HT-29 (cell line): ENCODE results near the gene B4GALNT3. TPM values are rescaled to one million over a fixed set of nuclear protein-coding genes. Genes with fewer than 3 reads are reported as not detected.

Experiments used
- DNase-seq: peaks from one replicate; pipeline ENCODE4 v3.0.0-alpha.2; 2015; ENCODE audit warnings: low spot score
- total RNA-seq: library from RNA; depleted of rRNA; stranded (reverse); fragments of >200 nt; shearing (Covaris generic); gene quantifications from 2 replicates; pipeline ENCODE4 v1.2.3, GENCODE V29; 2014

Gene B4GALNT3
- total RNA-seq, 1 experiment from 2014 or later = 30.8 TPM

DNA sequence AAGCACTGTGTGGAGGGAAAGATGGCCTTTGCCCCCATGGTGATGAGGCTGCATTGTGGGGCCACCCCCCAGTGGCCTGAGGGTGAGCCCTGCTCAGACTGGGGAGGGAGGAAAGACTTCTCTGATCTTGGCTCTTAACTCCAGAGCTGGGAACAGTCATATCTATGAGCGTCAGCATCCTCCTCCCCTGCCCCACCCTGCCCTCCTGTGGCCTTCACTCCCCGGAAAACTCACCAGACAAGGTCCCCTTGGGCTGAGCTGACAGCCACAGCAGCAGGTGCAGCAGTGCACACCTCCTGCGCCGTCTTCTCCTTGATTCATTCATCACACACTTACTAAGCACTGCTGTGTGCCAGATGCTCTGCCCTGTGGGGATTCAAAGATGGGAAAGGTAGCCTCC lies 98.8 kb downstream of the B4GALNT3 start:
- no peak for DNase-seq

DNA sequence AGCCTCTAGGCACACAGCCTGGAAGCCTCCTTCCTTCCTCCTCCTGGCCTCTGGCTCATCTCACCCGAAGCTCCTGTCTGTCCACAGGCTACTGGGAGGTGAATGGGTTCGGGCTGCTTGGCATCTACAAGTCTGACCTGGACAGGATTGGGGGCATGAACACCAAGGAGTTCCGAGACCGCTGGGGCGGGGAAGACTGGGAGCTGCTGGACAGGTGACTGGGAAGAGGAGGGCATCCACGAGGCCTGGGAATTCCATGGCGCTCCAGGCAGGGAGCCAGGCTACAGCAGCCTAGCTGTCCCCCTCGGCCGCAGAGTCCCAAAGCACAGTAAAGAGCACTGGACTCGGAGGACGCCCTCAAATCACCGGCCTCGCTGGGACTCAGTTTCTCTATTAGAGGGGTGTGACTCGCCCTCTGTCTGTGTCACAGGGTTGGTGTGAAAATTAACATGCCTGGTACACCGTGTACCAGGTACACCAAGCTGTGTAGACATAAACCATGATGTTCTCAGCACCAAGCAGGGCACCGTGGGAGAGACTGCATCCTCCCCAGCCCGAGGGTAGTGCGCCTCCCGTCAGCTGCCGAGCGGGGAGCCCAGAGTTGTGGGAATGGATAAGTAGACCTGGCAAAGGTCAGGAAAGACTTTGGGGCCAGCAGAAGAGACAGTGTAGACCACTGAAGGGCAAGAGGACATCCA lies 99.6 kb downstream of the B4GALNT3 start:
- no peak for DNase-seq

DNA sequence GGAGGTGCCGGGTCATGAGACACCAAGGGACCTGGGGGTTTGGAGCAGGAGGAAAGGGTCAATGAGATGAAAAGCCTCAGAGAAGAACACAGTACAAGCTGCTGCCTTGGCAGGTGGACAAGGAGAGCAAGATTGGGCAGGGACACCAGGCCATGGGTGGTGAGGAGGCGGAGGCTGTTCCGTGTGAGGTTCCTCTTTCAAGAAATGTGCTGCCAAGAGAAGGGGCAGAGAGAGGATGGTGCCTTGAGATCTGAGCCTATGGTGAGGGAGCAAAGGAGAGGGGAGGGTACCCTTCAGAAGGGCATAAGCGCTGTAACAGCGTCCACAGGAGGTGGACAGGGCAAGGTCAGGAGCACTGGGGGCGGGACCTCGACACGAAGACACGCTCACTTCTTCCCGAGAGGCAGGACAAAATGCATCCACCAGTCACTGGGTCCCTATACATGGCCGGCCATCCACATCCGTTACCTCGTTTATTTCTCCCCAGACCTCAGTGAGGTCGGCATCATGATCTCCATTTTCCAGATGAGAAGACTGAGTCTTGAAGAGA lies 100.2 kb downstream of the B4GALNT3 start:
- DNase-seq = no peak

DNA sequence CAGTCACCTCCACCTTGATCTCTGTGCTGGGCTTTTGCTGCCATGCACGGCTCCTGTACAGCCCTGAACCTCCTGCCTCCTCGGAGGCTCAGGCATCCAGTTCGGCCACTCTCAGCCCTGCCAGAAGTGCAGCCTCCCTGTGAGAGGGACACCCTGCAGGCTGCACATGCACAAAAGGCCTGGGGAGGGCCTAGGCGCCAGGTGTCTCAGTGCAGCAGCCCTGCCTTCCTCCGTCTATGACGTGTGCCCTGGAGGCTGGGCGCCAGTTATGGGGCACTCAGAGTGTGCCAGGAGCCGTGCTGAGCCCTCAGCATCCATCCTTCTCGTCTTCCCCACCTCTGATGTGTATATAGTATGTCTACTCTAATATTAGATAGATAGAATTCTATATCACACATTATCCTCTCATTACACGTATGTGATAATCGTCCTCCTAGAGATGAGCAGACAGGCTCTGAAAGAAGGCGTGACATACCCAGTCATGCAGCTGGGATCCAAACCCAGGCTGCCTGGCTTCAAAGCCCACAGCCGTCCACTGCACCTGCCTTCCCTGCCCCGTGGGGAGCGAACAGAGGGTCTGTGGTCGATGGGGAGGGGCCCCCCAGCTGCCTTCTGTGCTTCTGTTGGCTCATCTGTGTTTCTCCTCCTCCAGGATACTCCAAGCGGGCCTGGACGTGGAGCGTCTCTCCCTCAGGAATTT lies 101.1 kb downstream of the B4GALNT3 start:
- DNase-seq = no peak

DNA sequence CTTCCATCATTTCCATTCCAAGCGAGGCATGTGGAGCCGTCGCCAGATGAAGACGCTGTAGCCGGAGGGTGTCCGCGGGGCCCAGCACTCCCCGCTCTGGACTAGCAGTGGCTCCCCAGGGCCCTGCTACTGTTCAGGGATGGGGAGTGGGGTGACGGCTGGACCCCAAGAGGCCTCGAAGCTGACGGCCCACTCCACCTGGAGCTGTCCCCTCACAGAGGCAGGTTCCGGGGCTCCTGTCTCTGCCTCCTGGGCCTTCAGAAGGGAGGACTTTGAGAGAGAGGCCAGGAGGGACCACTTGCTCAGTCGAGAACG lies 101.6 kb downstream of the B4GALNT3 start:
- DNase-seq = no peak

DNA sequence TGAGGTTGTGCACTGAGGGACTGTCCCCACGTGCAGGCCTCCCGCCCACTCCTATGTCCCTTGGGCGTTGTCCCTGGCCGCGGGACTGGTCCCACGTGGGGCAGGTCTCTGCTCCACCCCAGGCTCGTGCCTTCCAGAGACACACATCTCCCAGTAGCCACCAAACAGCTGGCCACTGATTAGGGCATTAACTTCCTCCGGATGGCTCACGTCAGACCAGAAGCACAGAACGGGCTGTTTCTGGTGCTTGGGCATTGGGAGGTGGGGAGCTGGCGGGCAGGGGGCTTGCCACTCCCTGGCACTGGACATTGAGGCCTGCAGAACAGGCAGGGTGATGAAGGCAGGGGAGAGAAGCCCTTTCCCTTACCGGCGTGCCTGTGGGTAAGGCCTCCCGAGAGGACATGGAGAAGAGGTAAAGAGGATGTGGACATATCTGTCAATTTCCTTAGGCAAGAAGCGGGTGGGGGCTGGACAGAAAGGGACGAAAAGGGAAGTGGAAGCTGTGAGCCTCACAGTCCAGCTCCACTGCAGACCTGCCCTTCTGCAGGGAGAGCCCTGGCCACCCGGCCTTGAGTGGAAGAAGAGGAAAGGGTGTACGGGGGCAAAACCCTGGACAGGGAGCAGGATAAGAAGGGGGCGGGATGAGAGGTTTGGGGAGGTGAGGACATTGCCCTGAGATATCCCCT lies 102.3 kb downstream of the B4GALNT3 start:
- DNase-seq = no peak

DNA sequence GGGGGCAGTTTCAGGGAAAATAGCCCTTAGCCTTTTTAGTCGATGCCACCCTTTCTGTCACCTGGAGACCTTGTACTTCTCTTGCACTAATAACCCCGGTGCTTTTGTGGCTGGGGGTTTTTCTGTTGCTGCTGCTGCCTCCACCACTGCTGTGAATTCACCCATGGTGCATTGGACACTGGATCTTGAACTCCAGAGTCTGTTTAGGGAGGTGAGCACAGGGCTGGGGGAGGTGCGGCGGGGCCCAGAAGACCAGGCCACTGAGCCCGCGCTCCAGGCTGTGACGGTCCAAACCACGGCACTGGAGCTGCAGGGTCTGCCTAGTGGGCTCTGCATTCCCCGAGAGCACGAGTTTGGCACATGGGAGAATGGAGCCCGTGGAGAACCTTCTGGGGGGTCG lies 102.9 kb downstream of the B4GALNT3 start:
- DNase-seq = no peak

DNA sequence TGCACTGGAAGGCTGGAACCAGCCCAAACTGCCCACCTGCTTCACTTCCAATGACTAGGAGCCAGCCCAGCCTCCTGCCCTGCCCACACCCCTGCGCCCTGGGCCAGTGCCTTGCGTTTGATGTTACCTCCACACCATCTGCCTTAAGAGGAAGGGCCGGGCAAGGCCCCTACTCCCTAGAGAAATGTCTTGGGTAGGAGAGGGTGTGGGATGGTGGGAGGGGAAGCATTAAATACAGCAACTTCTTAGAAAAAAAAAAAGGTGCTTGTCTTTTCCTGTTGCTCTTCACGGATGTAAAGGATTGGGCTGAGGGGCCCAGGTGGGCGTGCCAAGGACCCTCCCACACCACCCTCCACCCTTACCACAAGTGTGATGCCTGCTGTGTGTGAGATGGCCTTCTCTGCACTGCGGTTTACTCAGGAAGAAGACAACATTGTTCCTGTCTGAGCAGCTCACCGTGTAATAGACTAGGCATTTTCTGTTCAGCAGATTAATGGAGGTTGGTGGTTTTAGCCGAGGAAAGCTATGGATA lies 103.6 kb downstream of the B4GALNT3 start:
- DNase-seq = no peak

DNA sequence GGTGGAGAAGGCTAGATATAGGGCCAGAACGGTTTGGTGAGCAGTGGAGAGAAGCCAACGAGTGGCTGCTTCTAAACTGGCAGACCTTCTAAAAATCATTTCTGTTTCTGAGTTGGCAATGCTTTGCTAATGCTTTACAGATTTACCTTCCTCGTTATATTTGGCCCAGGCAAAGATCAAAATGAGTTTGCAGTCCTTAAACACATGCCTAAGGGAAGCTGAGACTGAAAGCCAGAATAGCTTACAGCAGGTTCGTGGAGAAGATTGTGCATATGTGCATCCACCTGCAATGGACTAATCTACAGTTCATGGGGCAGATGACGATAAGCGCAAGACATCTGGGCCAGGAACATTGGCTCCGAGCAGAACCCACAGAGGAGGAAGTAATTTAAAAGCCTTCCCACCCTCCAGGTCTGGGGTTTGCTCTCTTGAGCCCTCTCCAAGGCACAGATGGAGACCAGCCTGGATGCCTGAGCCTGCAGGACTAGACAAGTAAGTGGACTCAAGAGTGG lies 104.1 kb downstream of the B4GALNT3 start:
- DNase-seq = no peak

DNA sequence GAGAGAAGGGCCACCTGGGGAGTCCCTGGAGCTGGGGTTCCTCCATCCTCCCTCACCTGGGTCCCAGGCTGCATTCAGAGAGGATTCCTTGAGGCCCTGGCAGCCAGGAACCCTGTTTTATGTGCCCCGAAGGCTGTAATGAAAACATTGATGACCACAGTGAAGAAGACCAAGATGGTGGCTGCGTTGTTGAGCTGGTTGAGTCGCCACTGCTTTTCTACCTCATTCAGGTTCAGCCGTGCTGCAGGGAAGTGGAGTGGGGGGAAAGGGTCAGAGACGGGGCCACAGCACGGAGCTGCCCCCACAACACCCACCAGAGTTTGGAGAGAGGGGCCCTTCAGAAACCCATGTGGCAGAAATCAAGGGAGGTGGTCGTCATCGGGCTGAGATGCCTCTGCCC lies 105.4 kb downstream of the B4GALNT3 start:
- no peak for DNase-seq

DNA sequence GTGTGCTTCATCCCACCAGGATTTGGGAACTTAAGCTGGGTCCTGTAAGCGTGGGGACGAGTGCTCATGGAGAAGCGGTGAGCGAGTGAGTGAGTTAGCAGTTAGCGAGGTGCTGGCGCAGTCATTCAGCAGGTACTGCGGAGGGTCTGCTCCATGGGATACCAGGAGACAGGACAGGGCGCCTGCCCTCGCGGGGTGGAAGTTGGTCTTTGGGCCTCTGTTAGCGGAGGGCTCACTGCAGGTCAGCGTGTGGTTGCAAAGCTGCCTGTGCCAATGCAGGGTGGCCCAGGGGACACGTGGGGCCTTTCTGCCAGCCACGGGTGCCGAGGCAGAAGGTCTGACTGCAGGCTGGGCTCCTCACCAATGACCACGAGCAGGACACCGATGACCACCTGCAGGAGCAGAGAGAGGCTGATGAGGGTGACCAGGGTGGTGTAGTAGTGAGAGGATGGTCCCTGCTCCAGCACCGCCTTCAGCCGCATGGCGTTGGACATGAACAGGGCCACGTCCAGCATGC lies 105.9 kb downstream of the B4GALNT3 start:
- DNase-seq = no peak

DNA sequence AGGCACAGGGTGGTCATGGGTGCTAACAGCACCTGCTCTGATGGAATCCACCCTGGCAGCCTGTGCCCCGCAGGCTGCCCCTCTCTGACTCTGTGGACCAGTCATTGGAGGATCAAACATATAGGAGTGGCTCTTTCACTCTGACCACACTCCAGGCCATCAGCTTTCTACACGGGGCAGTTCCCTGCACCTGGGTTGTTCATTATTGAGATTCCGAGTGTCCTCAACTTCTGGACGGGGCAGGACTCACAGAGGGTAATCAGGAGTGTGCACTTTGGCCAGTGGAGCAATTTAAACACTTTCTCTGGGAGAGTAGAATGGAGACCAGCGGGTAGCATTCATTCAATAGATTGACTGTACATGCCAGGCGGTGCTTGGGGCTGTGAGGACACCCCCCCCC lies 108.7 kb downstream of the B4GALNT3 start:
- no peak for DNase-seq

DNA sequence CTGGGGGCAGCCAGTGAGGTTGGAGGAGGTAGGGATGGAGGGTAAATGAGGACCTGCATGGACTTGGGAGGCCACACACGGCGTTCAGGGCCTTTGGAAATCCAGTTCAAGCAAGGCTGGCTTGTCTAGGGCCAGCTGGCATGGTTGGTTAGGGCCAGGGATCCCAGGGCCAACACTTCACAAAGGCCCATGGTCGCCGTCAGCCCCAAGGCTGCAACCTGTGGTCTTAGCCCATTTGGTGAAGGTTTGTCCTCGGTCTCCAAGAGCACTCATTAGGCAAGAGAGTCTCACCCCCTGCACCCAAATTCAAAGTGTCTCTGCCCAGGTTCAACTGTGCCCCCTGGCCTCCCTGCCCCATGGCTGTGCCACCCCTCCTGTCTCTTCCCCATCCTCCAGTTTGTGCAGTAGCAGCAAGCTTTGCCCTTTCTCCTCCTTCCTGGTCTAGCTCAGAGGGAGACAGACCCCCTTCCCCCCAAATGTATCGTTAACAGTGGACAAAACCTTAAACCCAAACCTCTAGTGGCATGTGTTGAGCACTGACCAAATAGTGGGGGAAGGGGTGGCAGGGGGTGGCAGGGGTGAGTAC lies 109.4 kb downstream of the B4GALNT3 start:
- no peak for DNase-seq

DNA sequence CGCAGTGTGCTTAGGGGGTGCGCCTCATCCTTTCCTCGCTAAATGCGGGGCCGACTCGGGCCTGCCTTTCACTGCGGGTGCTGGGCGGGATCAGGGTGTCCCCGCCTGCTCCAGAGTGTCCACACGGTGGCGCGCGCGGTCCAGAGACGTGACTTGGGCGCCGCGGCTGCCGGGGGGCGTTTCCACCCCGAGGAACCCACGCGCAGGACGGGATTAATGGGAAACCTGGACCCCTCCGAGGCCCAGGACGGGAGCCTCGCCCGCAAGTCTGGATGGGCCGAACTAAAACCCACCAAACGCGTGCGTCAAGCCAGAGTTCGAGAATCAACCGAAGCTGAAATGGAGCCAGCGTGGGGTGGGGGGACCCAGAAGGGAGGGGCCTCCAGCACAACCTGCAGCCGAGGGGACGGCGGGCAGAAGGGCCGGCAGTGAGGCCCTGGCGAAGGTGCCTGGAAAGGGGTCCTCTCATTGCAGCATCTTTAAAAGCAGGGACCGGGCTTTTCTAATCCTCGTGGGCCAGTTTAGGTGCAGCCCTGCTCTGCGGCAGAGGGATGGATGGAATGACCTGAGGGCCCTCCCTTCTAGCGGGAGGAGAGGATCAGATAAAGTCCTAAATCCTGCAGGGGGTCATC lies 110.2 kb downstream of the B4GALNT3 start:
- DNase-seq = peak; percentile 88

DNA sequence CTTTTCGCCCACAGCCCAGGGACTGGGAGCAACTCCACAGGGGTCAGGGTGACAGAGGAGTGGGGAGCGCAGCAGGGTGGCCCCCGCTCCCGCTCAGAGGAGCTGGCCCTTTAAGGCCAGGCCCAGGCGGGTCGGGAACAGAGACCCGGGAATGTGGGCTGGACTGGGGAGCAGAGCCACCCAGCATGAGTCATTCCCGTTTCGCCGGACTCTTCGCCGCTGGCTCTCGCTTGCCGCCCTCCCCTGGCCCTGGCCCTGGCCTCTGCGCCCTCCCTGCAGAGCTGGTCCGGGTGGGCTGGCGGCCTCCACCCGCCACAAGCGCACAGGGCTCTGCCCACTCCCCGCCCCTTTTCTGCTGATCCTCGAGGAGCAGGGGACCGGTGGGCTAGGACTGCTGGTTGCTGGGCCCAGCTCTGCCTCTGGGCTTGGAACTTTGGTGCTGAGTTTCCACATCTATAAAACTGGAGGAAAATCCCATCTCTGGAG lies 110.7 kb downstream of the B4GALNT3 start:
- DNase-seq = peak; percentile 93

DNA sequence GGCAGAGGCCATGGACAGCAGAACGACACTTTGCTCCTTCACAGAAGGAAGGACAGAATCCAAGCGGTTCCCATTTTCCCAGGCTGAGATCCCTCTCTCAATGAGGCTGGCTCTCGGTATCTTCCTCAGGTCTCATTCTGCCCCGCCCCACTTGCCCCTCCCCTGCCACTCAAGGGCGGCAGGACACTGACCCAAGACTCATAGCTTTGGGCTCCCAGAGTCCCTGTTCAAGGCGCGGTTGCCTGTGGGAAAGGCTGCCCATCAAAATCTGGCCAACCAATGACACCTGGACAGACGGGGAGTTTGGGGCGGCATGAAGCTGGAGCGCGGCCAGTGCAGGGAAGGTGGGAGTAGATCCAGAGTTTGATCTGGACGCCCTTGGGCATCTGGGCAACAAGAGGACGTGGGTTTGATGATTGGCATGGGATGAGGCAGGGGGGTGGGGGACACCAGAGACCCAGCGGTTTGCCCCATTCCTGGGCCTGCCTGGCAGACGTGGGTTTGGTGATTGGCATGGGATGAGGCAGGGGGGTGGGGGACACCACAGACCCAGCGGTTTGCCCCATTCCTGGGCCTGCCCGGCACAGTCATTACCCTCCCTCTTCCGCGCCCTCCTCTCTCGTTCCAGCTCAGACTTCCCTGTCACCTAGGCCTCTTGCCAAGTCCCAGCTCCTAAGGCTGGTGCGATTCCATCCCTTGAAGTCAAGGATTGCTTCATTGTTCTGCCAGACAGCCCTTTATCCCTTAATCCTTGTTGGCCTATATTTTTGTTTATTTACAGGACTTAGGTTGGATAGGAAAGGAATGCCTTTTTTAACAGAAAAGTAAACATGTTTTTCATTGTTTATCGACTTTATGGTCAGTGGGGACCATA lies 111.4 kb downstream of the B4GALNT3 start:
- peak; percentile 83 for DNase-seq

DNA sequence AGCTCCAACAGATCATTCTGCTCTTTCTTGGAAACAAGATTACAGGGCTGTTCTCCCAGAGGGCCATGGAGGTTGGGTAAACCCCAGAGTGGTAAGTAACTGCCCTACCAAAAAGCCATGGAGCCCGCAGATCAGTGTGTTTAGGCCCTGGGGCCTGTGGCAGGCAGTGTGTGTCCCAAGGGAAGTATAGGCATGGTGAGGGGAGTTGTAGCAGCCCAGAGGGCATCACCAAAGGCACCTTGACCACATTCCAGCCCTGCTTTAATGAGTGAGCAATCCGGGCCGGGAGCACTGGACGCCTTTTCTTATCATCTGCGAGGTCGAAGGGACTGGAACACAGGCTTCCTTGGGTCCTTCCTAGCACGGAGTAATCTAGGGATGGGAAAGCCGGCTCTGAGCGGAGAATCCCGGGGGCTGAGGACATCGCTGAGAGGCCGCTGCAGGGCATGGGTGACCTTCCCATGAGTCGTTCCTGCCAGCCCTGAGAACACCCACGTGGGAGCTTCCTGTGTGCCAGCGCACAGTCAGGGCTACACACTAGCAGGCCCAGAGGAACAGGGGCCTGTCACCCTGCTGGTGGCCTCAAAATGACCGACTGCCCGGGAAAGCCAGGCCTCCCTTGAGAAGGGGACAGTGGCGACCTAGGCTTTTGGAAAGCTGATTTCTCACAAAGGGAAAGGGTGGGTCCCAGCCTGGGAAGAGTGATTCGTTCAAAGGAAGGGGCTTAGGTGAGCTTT lies 112.2 kb downstream of the B4GALNT3 start:
- DNase-seq = no peak

DNA sequence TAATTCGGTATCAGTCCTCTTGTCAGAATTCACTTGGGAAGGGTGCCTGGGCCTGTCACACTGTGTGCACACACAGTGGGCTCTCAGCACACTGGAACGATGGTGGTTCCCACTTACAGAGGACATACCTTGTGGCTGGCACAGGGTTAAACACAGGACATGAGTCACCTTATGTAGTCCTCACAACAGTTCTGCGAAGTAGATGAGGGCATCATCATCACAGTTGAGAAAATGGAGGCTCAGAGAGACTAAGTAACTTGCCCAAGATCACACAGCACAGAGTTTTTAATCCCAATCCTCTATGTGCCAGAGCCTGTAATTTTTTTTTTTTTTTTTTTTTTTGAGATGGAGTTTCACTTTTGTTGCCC lies 112.8 kb downstream of the B4GALNT3 start:
- DNase-seq = peak; percentile 18

DNA sequence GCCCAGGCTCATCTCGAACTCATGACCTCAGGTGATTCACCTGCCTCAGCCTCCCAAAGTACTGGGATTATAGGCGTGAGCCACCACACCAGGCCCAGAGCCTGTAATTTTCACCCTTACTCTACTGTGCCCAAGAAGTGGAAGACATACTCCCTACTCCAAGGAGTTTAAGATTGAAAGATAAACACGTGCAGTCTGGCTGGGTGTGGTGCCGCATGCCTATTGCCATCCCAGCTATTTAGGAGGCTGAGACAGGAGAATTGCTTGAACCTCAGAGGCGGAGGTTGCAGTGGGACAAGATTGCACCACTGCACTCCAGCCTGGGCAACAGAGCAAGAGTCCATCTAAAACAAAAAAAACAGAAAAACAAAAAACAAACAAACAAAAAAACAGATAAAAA lies 113.5 kb downstream of the B4GALNT3 start:
- DNase-seq = no peak
